Astrocyte of the spinal cord (primary cell): ENCODE data around the gene GRIN2A.

Experiments used
- DNase-seq: peaks from one replicate; pipeline ENCODE4 v3.0.0; 2011; ENCODE audit warnings: low read depth, low spot score
- H3K4me3 ChIP-seq: 2 replicates; pipeline ENCODE4 v1.5.1; 2011; ENCODE audit warnings: low read depth, mild to moderate bottlenecking, low read length, moderate library complexity
- in situ Hi-C: cut with HindIII; loops from 2 replicates; pipeline ENCODE4 v1.10.0; 2017; ENCODE audit warnings: low sequenced_read_pairs
- TF ChIP-seq, protein P1 (sequence below): IDR thresholded peaks from 2 replicates; pipeline ENCODE4 v1.5.1; 2012; ENCODE audit warnings: low read depth, mild to moderate bottlenecking, low read length, inconsistent platforms

The GRIN2A gene

GRCh38 chr16:9913604-9914326, 268.5 kb downstream of the GRIN2A start:
- TF ChIP-seq, protein P1, sequence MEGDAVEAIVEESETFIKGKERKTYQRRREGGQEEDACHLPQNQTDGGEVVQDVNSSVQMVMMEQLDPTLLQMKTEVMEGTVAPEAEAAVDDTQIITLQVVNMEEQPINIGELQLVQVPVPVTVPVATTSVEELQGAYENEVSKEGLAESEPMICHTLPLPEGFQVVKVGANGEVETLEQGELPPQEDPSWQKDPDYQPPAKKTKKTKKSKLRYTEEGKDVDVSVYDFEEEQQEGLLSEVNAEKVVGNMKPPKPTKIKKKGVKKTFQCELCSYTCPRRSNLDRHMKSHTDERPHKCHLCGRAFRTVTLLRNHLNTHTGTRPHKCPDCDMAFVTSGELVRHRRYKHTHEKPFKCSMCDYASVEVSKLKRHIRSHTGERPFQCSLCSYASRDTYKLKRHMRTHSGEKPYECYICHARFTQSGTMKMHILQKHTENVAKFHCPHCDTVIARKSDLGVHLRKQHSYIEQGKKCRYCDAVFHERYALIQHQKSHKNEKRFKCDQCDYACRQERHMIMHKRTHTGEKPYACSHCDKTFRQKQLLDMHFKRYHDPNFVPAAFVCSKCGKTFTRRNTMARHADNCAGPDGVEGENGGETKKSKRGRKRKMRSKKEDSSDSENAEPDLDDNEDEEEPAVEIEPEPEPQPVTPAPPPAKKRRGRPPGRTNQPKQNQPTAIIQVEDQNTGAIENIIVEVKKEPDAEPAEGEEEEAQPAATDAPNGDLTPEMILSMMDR: no peak
- no peak for DNase-seq
- in situ Hi-C loops: no loop called here
- no peak overlapping the region for H3K4me3 ChIP-seq

DNA sequence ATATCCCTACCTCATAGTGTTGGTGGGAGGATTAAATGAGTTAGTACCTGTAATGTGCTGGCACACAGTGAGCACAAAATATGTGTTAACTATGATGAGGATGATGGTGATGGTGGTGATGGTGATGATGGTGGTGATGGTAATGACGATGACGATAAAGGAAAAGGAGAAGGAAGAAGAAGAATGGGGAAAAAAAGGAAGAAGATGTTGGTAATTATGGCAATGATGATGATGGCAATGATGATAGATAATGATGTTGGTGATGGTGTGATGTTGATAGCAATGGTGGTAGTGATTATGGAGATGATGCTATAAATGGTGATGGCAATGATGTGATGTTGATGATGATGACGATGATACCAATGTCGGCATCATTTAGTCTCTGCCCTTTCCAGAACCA, 270.2 kb downstream of the GRIN2A start:
- DNase-seq: no peak
- TF ChIP-seq, protein P1: no peak
- no peak overlapping the region for H3K4me3 ChIP-seq
- in situ Hi-C loops: no loop called here

DNA sequence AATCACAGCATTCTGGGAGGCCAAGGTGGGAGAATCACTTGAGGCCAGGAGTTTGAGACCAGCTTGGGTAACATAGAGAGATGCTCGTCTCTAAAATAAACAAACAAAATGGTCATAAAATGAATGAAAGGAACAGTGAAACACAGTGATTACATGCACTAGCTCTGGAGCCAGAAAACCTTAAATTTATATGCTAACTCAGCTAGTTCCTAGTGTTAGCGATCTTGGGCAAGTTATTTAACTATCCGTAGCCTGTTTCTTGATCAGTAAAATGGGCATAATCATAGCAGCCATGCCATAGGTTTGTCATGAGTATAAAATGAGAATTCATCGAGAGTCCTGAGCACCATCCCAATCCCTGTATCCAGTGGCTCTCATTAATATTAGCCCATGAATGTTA, 271.0 kb downstream of the GRIN2A start:
- in situ Hi-C loops: no loop called here
- H3K4me3 ChIP-seq: no peak overlapping the region
- DNase-seq: no peak
- TF ChIP-seq, protein P1: no peak

- TF ChIP-seq, protein P1: no peak
- H3K4me3 ChIP-seq: no peak overlapping the region
- no peak for DNase-seq
- in situ Hi-C loops: no loop called here
These were observed 273.0 kb downstream of the GRIN2A start for GRCh38 chr16:9909072-9909825.

DNA sequence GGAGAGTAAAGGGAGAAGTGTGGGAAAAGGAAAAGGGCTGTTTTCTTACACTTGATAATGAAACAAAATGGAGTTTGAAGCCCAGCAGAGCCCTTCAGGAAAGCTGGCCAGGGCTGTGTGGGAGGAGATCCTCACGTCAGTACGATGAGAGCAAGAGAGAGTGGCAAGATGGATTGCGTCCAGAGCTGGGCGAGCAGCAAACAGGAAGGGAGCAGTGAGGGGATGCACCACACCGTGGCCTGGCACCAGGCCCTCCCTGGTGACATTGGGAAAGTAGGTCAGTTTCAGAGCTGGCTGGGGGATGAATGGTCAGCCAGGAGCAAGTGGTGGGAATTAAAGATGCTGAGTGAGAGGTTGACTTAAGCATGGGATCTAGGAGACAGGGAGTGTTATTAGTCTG, 273.6 kb downstream of the GRIN2A start:
- TF ChIP-seq, protein P1: no peak
- in situ Hi-C loops: no loop called here
- no peak for DNase-seq
- no peak overlapping the region for H3K4me3 ChIP-seq

GRCh38 chr16:9907752-9908151, 274.5 kb downstream of the GRIN2A start:
- TF ChIP-seq, protein P1: no peak
- in situ Hi-C loops: no loop called here
- H3K4me3 ChIP-seq: no peak overlapping the region
- no peak for DNase-seq
